Measurements from ENCODE around the gene B3GALT6.

B3GALT6 gene

DNA sequence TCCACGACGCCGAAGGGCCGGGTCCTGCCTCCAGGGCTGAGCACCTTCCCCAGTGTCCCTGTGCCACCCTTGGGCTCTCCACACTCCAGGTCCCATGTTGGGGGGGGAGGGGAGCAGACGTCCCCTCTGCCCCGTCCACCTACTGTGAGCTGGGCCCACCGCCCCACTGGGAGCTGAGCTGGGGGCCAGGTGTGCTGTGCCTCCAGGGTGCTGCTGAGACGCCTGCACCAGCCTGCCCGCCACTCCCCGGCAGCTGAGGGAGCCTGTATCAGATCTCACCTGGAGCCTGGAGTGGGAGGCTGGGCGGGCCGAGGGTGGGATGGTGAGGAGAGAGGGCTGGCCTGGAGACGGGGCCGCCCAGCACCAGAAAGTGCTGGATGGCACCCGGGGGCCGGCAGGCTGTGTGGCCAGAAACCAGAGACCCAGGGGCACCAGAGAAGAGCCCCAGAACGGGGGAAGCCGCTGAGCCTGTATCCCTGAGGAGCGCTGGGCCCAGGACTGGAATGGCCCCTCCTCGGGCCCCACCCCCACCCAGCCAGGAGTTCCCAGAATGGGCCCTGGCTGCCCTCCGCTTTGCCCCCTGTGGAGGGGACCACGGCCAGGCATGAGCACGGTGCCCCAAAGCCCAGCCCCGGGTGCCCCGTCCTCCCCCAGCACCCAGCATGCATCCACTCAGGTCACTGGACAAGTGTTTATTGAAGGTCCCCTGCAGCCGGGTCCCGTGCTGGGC, 29.0 kb upstream of the B3GALT6 start:
- DNase-seq, result no peak

DNA sequence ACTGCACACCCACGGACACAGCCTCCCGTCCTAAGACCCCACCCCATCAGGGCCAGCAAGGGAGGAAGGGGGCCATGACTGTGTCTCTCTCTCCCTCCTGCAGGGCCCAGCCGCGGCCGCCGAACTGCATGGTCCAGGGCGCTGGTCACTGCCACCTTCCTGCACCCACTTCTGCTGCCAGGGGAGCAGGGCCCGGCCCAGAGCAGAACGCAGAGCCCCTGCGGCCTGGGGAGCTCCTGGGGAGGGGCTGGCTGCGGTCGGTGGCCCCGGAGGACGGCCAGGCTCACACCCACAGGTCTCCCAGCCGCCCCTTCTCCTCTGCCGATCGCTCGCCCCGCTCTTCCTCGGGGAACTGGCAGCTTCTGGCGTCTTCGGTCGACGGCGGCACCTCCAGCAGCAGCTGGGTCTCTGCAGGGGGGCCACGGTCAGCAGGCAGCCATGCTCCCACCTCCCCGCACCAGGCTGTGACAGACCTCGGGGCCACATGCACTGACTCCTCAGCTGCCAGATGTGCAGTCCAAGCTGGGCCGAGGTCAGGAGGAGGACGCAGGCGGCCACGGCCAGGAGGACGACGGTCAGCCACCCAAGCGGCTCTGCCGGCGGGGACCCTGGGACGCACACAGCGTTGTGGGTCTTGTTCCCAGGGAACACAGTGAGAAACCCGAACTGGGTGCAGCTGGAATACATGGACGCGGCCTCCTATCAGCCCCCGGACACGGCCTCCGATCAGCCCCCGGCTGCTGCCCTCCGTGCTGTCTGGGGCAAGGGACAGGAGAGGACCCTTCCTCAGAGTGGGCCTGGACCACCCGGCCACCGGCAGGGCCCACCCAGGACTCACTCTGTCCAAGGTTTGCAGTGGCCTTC, 28.2 kb upstream of the B3GALT6 start:
- peak in 1 of 2 experiments; percentile 6 for DNase-seq

DNA sequence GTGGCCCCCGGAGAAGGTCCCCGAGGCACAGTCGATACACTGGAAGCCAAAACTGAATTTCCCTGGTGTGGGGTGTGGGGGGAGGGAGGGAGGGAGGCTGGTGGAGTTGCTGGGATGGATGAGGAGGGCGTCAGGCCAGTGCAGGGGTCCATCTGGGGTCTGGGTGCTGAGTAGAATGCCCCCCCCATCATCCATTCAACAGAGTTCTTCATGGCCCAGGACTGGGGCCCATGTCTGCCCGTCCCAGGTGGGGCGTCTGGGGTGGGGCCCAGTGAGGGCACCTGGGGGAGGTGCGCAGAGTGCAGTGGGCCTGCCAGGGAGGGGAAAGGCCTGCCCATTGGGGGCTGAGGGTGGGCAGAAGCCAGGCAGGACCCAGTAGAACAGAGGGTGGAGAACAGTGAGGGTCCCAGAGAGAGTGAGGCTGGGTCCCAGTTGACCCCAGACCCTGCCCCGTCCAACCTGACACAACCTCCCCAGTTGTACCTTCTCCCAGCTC, 27.6 kb upstream of the B3GALT6 start:
- no peak for DNase-seq

DNA sequence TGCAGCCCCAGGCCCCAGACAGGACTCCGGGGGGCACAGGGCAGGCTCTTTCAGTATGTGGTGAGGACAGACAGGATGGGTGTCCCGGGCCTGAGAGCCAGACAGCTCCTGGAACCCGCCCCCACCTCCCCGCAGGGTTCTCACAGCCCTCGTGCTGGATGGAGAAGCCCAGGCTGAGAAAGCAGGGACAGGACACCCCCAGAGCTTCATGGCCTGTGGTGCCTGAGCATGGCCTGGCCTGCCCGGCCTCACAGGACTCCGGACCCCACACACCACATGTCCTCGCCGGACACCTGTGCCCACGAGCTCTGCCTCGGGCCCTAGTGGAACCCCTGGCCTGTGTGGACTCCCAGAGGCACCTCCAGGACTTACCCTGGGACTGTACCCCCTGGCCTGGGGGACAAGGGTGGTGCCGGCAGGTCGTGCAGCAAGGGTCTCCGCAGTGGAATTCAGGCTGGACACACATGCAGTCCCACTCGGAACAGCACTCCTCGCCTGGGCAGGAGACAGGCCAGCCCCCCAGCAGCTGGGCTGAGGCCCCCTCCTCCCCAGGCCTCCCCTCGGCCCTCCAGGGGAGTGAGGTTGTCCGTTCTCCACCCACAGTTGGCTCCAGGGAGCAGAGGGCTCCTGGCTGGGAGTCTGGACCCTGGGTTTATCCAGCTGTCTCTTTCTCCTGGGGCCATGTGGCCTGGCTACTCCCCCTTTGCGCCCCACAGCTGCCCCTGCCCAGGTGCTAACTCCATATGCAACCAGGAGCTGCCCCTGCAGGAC, 26.9 kb upstream of the B3GALT6 start:
- no peak for DNase-seq

GRCh38 chr1:1205769-1206375, 26.2 kb upstream of the B3GALT6 start:
- no peak for DNase-seq

- DNase-seq, result no peak
These were observed 25.6 kb upstream of the B3GALT6 start, which contains the start of gene TNFRSF18 for GRCh38 chr1:1206376-1206965. Gene TNFRSF18 (minus strand): TSS chr1:1206592. CDS start chr1:1206571, 21 bp downstream.

DNA sequence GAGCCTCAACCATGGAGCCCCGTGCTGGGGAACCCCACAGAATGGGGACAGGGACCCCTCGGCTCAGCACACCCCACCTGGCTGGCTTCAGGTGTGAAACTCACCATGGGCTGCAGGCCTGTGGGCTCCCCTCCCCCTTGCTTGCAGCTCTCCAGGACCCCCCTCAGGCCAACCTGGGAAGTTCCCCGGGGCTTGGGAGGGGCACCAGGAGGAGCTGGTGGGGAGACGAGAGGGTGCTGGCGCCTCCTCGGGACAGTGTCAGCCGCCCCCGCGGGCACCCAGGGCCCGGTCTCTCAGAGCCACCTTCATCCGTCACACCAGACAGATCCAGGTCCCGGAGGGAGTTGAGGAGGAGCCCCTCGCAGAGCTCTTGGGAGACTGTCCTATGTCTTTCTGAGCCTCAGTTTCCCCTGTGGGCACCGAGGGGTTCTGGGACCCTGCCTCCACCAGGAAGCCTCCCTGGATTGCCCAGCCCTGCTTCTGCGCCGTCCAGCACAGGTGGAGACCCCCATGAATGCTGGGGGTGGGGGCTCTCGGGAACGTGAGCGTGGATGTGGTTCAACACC, 25.0 kb upstream of the B3GALT6 start:
- DNase-seq, result no peak

DNA sequence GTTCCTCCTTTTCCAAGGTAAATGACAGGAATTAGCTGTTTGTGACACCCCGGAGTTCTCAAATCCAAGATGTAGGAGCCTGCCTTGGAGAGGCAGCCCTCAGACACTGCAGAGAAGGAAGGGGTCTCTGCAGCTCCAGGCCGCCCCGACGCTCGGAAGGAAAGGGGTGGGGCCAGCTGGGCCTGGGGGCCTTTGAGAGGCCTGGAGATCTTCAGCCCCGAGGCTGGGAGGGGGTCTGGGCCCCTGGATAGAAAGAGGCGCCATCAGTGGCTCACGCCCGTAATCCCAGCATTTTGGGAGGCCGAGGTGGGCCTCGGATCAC, 24.5 kb upstream of the B3GALT6 start:
- no peak for DNase-seq

DNA sequence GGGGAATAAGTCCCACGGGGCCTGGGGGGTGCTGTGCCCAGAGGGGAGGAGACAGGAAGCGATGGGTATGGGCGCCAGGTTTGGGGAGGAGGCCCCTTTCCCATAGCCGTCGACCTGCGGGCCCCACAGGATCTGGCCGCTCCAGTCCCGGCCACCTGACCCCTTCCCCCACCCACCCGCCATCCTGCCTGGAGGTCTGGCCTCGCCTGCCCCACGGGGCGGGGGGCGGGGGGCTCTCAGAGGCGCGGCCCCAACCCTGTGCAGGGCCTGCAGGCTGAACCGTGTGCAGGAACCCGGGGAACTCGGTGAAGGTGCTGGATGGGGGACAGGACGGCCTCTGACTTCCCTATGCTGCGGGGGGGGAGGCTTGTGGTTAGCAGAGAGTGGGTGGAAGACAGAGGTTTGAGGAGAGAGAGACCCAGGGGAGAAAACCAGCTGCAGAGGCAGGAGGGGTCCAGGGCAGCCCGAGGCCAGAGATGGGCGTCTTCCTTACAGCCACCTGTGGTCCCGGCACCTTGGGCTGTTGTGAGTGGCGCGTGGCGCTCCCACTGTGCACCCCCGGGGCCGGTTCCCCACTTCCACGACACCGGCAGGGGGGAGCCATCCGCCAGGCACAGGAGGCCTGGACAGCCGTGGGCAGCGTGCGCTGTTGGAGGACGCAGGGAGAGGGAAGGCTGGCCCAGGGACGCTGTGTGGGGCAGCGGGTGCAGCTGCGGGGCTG, 23.2 kb upstream of the B3GALT6 start:
- peak; percentile 23 to 53 for DNase-seq

DNA sequence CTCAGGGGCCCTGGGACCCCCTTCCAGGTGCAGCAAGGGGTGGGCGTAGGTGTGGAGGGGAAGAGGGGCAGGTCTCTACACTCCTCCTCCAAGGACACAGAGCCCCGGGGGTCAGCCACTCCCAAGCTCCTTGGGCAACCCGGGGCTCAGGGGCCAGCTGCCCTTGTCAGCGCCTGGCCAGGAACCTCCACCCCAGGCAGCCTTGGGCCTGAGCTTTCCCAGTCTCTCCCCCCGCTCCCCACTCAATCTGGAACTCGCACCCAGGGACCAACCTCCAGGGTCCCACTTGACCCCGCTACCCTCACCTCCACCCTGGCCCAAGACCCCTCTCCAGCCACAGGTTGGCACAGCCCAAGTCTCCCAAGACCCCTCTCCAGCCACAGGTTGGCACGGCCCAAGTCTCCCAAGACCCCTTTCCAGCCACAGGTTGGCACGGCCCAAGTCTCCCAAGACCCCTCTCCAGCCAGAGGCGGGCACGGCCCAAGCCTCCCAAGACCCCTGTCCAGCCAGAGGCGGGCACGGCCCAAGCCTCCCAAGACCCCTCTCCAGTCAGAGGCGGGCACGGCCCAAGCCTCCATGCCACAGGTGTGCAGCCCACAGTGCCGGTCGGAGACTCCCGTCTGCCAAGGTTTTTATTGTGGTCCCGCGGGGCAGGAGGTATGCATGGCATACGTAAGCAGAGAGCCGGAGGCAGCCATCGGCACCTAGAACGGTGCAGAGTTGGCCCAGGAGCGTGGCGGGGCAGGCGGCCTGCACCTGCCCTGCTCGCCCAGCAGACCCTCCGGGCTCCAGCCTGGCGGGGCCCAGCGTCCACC, 21.1 kb upstream of the B3GALT6 start:
- DNase-seq, result no peak

DNA sequence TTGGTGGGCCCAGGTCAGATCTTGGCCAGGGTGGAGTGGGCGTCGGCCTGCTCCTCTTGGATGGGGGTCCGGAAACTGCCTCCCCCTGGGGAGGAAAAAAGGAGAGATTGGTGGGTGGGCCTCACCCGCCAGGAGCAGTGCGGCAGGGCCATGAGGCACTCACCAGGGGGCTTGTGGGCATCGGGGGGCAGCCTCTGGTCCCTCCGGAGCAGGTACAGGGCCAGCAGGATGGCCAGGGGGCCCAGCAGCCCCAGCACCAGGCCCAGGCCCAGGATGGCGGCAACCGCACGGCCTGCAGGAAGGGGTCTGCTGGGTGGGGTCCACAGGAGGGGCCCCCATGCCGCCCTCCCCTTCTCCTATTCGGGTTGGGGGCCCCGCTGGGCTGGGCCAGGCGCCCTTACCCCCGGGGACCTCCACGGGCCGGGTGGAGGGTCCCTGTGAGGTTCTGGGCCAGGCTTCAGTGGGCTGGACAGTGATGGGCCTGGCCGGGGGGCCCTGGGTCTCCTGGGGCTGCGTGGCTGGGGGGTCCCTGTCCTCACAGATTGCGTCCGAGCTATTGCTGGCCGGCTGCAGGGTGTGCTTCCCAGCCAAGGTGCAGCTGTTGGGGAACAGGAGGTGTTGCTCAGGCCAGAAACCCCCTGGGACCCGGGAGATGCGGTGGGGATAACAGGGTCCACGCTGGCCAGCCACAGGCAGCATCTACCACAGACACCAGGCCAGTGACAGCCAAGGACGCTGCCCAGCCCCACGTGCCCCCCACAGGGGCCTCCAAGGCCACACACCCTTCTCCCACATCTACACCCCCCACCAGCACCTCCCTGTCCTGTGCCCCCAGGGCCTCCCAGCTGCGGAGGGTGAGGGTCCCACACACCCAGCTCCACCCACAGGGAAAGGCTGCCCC, 20.2 kb upstream of the B3GALT6 start:
- no peak for DNase-seq

DNA sequence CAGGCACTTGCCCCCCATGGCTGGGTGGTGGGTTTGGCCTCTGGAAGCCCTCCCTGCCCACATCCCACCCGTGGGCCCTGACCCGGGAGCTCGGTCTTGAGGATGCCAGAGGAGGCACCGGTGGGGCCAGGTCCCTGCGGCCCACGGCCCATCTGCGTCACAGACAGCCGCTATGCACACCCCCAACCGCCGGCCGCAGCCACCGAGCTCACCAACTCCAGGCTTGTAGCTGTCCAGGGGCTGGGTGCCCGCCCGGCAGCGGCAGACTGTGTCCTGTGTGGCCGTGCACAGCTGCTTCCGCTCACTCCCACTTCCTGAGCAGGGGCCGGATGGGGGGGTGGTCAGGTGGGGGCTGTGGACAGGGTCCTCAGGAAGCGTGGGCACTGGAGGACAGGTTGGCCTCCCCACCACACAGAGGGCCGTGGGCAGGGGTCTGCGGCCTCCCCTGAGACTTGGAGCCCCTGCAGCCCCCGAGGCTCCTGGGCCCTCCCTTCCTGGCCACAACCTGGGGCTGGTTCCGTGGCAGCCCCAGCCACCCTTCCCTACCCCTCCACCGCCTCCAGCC, 19.2 kb upstream of the B3GALT6 start:
- no peak for DNase-seq

- no peak for DNase-seq
These were observed 18.4 kb upstream of the B3GALT6 start, which contains the start of gene TNFRSF4 for GRCh38 chr1:1213345-1214265. Gene TNFRSF4 (minus strand): TSS chr1:1214153. CDS start chr1:1214127, 26 bp downstream.

DNA sequence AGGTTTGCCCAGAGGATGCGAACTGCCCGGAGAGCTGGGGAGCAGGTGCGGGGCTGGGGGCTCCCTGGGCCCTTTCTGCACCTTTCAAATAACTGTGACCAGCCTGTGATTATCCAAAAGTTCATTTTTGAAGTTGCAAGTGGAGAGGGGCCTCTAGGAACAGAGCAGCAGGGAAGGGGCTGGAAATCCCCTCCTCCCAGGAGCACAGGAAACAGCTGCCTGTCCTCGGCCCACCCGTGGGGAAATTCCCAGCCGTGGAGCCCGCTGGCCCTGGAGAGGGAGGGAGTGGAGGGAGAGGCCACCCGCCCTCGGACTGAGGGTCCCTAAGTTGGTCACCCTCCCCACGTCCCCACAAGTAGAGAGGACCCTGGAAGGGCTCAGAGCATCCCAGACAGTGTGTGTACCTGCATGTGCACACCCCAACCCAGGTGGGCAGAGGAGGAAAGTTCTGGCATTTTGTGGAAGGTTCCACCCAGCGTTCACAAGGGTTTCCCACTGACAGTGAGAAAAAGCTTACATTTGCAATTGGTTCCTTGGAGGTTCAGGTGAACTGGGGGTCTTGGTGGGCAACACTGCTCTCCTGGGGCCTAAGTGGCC, 16.9 kb upstream of the B3GALT6 start:
- DNase-seq, result no peak

DNA sequence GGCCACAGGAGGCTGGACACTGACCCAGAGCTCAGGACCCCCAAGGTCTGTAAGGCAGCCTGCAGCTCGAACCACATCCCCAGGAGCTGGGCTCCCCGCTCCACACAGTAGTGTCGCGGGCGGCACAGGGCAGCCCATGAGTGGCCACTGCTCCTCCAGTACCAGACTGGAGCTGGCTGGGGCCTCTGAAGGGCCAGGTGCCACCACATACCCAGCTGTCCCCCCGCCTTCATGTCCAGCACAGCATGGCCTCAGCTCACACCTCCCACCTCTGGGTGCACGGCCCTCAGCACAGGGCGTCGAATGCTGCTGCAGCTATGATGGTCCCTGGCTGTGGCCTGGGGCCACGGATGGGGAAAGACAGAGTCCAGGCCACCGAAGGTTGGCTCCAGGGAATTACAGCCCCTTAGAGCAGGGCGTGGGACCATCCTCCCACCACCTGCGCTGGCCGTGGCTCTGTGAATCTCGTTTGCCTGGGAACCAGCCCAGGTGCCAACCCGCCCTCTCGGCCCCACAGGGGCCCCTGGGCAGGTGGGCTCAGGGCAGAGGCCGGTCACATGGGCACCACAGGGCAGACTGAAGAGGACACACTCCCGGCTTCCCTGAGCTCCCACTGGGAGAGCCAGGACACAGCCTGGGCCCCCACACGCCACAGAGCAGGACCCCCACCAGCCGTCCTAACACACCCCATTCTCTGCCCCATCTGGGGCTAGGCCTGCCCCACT, 16.0 kb upstream of the B3GALT6 start:
- DNase-seq, result no peak

- no peak for DNase-seq
These were observed 15.0 kb upstream of the B3GALT6 start for GRCh38 chr1:1216770-1217620.
